Midbrain (tissue), 1 donor: ENCODE results near the gene FOXI2.
A peak's percentile ranks its signal among the peaks of the same experiment; 100 is the strongest.

Experiments used
- DNase-seq: peaks from one replicate; lab custom pipeline; 2025; lab: John Stamatoyannopoulos, UW

The FOXI2 gene

GRCh38 chr10:127743205-127743604, 6.2 kb downstream of the FOXI2 start:
- DNase-seq, result no peak

DNA sequence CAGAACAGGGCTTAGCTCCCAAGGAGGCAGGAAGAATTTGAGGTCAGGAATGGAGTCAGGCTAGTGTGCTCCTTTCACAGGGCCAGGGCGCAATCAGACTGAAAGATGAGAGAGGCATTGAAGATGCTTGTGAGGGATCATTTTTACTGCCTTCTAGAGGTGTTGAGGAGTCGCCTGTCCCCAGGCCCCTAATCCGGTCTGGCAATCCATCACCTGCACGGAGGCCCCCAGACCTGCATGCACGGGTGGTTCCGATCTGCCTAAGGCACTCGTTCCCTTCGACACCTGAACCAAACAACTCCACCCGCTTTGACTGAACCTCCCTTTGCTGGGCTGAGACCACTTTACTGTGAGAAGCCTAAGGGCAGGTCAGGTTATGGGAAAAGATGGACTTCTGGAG, 8.0 kb downstream of the FOXI2 start:
- no peak for DNase-seq

DNA sequence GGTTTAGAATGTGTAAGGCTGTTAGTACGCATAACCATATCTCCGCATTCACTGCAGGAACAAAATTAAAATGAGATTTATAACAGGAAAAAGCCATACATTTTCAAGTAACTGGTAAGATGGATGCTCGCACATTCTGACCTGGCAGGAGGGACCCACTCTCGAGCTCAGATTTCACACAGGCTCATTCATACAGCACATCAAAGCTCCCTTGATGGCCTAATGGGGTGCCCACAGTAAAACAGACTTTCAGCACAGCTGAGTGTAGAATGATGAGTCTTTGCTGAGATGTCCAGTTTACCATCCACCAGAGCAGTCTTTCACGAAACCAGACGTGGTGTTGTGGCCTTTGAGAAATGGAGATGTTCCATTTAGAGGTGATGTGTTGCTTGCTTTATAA, 8.9 kb downstream of the FOXI2 start:
- DNase-seq, result no peak

DNA sequence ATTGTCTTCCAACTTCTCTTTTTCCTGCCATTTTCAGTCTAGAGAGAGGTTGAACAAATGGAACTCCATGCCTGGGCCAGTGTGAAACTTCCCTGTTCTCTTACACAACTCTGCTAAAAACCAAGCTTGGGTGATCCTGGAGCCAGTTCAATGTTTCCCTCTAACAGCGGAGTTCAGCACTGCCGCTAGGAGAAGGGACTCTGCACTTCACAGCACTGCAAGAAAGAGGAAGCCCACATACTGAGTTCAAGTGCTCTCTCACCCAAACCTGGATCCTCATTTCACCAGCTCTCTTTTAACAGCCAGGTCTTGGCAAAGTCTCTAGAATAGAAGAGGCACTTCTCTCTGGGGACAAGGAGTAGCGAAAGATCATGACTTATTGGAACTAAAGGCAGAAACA, 18.8 kb downstream of the FOXI2 start:
- peak; percentile 18 for DNase-seq

DNA sequence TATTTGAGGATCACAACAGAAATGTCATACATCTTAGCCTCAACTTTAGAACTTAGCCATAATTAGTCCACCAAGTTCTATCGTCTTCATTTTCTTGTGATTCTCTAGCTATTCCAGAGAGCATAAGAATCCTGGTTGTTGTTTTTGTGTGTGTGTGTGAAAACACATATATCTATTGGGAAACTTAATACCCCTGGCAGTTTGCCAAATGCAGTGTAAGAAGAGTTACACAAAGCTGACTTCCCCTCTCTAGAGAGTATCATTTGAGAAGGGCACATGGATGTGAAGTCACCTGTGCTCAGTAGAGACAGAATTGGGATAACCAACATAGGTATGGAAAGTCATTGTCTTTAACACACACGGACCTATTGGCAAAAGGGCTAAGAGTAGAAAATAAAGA, 19.3 kb downstream of the FOXI2 start:
- no peak for DNase-seq

- DNase-seq, result no peak
Measured at GRCh38 chr10:127757033-127757432, 20.0 kb downstream of the FOXI2 start.

GRCh38 chr10:127759276-127759675, 22.3 kb downstream of the FOXI2 start:
- no peak for DNase-seq

GRCh38 chr10:127762925-127763324, 25.9 kb downstream of the FOXI2 start:
- DNase-seq, result no peak

DNA sequence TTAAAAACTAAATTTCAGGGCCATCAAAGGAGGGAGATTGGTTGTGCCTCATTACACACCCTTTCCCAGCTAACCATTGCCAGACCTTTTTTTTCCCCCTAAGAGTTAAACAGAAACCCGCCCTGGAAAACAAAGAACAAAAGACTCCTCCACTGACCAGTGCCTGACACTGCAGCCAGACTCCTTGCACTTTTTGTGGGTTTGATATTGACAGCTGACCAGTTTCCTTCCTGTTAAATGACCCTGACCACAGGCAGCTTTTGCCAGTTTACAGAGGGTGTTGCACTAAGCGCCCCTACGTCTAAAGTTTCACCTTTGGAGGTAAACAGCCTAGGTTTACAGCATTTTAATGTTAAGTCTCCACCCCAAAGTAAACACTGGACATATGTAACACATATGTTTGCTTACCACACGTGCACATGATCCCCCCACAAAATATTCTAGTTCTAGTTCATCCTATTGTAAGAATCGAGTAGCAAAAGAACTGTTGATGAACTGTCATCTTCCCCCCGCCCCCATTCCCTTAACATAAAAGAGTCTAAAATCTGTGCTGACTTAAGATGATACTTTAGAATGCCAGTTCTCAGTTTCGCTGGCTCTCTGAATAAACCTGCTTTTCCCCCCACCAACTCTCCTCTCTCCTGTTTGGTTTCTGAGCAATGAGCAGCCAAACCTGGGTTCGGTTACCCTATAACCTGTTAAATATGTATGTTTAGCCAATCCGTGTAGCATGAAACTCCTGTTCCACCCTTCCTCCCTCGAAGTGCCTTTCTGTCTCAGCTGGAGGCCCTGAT, 38.0 kb downstream of the FOXI2 start:
- DNase-seq, result no peak

DNA sequence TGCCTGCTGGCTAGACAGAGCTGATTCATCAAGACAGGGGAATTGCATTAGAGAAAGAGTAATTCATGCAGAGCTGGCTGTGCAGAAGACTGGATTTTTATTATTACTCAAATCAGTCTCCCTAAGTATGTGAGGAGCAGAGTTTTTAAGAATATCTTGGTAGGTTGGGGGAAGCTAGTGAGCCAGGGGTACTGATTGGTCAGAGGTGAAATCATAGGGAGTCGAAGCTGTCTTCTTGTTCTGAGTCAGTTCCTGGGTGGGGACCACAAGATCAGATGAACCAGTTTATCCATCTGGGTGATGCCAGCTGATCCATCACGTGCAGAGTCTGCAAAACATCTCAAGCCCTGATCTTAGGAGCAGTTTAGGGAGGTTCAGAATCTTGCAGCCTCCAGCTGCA, 39.8 kb downstream of the FOXI2 start:
- DNase-seq, result no peak

- DNase-seq, result no peak
Measured at GRCh38 chr10:127781412-127781811, 44.4 kb downstream of the FOXI2 start.

GRCh38 chr10:127787873-127788272, 50.9 kb downstream of the FOXI2 start:
- no peak for DNase-seq

- DNase-seq, result no peak
Measured at GRCh38 chr10:127790066-127790624, 53.2 kb downstream of the FOXI2 start.
